Fibroblast of pulmonary artery (primary cell): Measurements from ENCODE around the gene FBLN2.

ENCODE experiments used
- DNase-seq: peaks from one replicate; pipeline ENCODE4 v3.0.0-alpha.2; 2010; ENCODE audit warnings: low read depth
- H3K4me3 ChIP-seq: replicated peaks from 2 replicates; pipeline ENCODE4 v1.5.1; 2011; ENCODE audit warnings: low read depth, mild to moderate bottlenecking, control low read depth, low read length, moderate library complexity
- TF ChIP-seq, protein P1 (sequence below): IDR thresholded peaks from 2 replicates; pipeline ENCODE4 v1.5.1; 2011; ENCODE audit warnings: mild to moderate bottlenecking, control low read depth, low read length, inconsistent platforms; ENCODE audit errors: missing control alignments

Gene FBLN2

DNA sequence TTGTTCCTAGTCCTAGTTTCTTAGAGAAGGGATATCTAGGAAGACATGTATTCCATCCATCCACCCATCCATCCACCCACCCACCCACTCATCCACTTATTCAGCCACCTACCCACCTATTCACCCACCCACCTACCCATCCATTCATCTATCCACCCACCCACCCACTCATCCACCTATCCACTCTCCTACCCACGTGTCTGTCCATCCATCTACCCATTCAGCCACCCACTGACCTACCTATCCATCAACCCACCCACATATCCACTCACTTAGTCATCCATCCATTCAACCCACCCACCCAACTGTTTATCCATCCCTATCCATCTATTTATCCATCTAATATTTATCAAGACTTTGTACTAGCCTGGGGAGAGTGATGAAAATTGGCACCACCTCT lies 120.5 kb downstream of the FBLN2 start:
- TF ChIP-seq, protein P1, sequence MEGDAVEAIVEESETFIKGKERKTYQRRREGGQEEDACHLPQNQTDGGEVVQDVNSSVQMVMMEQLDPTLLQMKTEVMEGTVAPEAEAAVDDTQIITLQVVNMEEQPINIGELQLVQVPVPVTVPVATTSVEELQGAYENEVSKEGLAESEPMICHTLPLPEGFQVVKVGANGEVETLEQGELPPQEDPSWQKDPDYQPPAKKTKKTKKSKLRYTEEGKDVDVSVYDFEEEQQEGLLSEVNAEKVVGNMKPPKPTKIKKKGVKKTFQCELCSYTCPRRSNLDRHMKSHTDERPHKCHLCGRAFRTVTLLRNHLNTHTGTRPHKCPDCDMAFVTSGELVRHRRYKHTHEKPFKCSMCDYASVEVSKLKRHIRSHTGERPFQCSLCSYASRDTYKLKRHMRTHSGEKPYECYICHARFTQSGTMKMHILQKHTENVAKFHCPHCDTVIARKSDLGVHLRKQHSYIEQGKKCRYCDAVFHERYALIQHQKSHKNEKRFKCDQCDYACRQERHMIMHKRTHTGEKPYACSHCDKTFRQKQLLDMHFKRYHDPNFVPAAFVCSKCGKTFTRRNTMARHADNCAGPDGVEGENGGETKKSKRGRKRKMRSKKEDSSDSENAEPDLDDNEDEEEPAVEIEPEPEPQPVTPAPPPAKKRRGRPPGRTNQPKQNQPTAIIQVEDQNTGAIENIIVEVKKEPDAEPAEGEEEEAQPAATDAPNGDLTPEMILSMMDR = no peak
- H3K4me3 ChIP-seq = no peak overlapping the region
- DNase-seq = no peak

GRCh38 chr3:13670292-13670691 lies 121.4 kb downstream of the FBLN2 start:
- DNase-seq = no peak
- TF ChIP-seq, protein P1 = no peak
- H3K4me3 ChIP-seq = no peak overlapping the region

DNA sequence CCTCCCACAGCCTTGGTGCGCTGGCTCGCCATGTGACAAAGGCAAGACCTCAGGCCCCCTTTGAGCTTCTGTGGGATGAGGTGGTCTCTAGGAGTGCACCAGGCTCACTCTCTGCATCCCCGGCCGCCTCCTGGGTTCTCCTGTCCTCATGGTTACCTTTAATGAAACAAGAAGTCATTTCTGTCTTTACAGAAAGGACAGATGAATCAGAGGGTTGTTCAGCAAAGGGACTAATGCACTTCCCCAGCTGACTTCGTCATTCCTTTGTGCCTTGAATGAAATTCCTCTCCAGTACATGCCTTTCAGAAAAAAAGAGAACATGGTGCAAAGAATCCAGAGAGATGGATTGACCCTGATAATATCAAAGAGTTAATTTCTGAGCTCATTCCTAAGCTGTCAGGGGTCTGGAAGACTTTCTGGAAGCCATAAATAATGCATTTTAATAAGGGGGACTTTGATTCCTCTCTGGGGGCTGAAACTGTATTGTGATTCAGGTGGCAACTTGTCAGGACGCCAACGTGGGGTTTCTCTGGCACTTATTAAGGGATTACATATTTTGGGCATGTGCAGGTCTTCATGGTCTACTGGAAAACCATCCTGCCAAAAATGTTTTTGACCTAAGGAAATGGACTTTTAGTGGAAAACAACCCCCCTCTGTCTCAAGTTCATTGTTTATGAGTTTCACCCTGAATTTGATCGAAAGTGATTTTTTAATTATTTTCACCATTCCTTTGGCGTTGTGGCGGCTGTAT lies 122.7 kb downstream of the FBLN2 start:
- no peak for DNase-seq
- TF ChIP-seq, protein P1 = no peak

GRCh38 chr3:13673207-13673606 lies 124.3 kb downstream of the FBLN2 start:
- TF ChIP-seq, protein P1 = peak; percentile 38
- no peak for DNase-seq
- no peak overlapping the region for H3K4me3 ChIP-seq

More for the DNA sequence above, 122.7 kb downstream of the FBLN2 start:
- no peak overlapping the region for H3K4me3 ChIP-seq

DNA sequence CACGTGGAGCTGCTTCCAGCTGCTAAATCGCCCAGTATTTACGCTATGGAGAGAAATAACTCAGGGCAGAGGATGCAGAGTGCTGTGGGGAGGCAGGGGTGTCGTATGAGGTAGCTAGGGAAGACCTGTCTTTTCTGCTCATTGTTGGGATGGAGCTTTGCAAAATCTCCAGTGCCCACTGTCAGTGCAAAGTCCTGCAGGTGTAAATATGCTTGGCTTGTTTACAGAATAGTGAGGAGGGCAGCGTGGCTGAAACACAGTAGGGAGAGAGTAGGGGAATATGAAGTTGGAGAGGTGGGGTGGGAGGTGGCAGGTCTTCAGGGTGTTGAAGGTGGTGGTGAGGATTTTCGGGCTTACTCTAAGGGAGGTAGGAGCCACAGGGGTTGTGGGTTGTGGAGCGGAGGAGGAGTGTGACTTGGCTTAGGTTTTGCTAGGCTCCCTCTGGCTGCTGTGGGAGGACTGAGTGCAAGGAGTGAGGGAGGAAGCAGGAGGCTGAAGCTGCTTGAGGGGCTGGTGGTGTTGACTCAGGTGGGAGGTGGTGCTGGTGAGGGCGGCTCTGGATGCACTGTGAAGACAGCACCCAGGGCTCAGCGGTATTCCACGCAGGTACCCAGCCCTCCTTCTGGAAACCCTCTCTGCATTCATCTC lies 125.7 kb downstream of the FBLN2 start:
- H3K4me3 ChIP-seq = no peak overlapping the region
- DNase-seq = no peak
- TF ChIP-seq, protein P1 = no peak

DNA sequence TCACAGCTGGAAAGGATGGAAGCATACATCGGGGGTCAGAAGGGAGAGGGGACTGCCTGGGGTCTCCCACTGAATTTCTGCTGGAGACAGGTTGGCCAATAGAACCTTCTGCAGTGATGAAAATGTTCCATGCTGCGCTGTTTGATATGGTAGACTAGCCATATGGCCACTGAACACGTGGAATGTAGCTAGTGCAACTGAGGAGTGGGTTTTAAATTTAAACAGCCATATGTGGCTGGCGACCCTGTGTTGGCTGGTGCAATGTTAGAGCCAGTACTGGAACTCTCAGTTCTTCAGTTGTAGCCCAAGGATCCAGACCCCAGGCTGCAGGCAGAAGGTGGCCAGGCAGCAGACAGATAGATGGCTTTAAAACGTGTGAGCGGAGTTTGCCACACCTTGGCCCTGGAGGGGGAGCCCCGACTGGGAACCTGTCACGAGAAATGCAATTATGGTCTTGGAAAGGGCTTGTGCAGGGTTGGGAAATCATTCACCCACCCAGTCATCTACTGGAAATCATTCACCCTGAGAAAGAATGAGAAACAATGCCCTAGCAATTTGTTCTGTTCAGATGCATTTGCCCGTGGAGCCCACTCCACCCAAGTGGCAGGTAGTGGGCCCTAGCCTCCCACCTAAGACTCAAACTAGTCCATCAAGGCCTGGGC lies 127.6 kb downstream of the FBLN2 start:
- TF ChIP-seq, protein P1 = no peak
- DNase-seq = no peak
- H3K4me3 ChIP-seq = no peak overlapping the region
